Ureter (tissue), 1 donor: ENCODE data around the gene CHCHD6. TPM values are rescaled to one million over a fixed set of nuclear protein-coding genes. Genes with fewer than 3 reads are reported as not detected.
A peak's percentile ranks its signal among the peaks of the same experiment; 100 is the strongest.
"Not testable (repeated sequence)": the region's sequence is repeated elsewhere in the genome, so short reads cannot be mapped to it uniquely, and the experiment has no call there.

Experiments used
- DNase-seq: peaks from one replicate; pipeline ENCODE4 v3.0.0-alpha.2; 2020; ENCODE audit warnings: low spot score
- total RNA-seq: library from RNA; stranded (reverse); gene quantifications from one replicate; pipeline ENCODE4 v1.2.4, GENCODE V29; 2023
- donor health status: DM: yes; HTN: yes; CAD: no.

CHCHD6 gene
- total RNA-seq, 1 donor from 2014 or later: 15.9 TPM

GRCh38 chr3:126766653-126767052 lies 62.6 kb downstream of the CHCHD6 start:
- no peak for DNase-seq

GRCh38 chr3:126768903-126769302 lies 64.9 kb downstream of the CHCHD6 start:
- no peak for DNase-seq

- DNase-seq: no peak
These were observed 66.1 kb downstream of the CHCHD6 start for GRCh38 chr3:126770096-126770495.

GRCh38 chr3:126773167-126773566 lies 69.1 kb downstream of the CHCHD6 start:
- DNase-seq: no peak

- no peak for DNase-seq
These were observed 69.7 kb downstream of the CHCHD6 start for GRCh38 chr3:126773783-126774182.

GRCh38 chr3:126777366-126777765 lies 73.3 kb downstream of the CHCHD6 start:
- DNase-seq: no peak

GRCh38 chr3:126780666-126781065 lies 76.6 kb downstream of the CHCHD6 start:
- no peak for DNase-seq

- no peak for DNase-seq
These were observed 77.4 kb downstream of the CHCHD6 start for GRCh38 chr3:126781406-126781805.

GRCh38 chr3:126781889-126782491 lies 78.0 kb downstream of the CHCHD6 start:
- no peak for DNase-seq

GRCh38 chr3:126782536-126782935 lies 78.5 kb downstream of the CHCHD6 start:
- no peak for DNase-seq

- no peak for DNase-seq
These were observed 80.2 kb downstream of the CHCHD6 start for GRCh38 chr3:126784254-126784653.

GRCh38 chr3:126791320-126791719 lies 87.3 kb downstream of the CHCHD6 start:
- not testable (repeated sequence) for DNase-seq

GRCh38 chr3:126792998-126793397 lies 89.0 kb downstream of the CHCHD6 start:
- DNase-seq: no peak

- no peak for DNase-seq
These were observed 93.5 kb downstream of the CHCHD6 start for GRCh38 chr3:126797563-126797962.

- DNase-seq: no peak
These were observed 94.5 kb downstream of the CHCHD6 start for GRCh38 chr3:126798521-126798920.

GRCh38 chr3:126799099-126799498 lies 95.1 kb downstream of the CHCHD6 start:
- no peak for DNase-seq

GRCh38 chr3:126801312-126801711 lies 97.3 kb downstream of the CHCHD6 start:
- DNase-seq: not testable (repeated sequence)

GRCh38 chr3:126807795-126808194 lies 103.8 kb downstream of the CHCHD6 start:
- no peak for DNase-seq

GRCh38 chr3:126811530-126811929 lies 107.5 kb downstream of the CHCHD6 start:
- DNase-seq: no peak

- DNase-seq: no peak
These were observed 112.3 kb downstream of the CHCHD6 start for GRCh38 chr3:126816298-126816697.

- peak; percentile 34 for DNase-seq
These were observed 113.1 kb downstream of the CHCHD6 start for GRCh38 chr3:126816986-126817777.

- no peak for DNase-seq
These were observed 113.7 kb downstream of the CHCHD6 start for GRCh38 chr3:126817781-126818180.

- no peak for DNase-seq
These were observed 114.5 kb downstream of the CHCHD6 start for GRCh38 chr3:126818400-126819095.
